Endothelial cell of umbilical vein (primary cell): ENCODE measurements around the gene ATOH7.

Experiments
- CTCF ChIP-seq, 2 donors: IDR thresholded peaks; 1 replicate in 1 of 2; 2 replicates in 1 of 2; pipeline ENCODE4 v1.5.1; 2011; ENCODE audit warnings: low read length in 2 of 2, mild to moderate bottlenecking in 2 of 2, moderate library complexity in 2 of 2, control low read depth in 1 of 2, inconsistent platforms in 1 of 2, low read depth in 1 of 2; ENCODE audit not compliant: insufficient read depth in 1 of 2; ENCODE audit errors: extremely low read depth in 1 of 2
- EZH2 ChIP-seq: IDR thresholded peaks from 2 replicates; pipeline ENCODE4 v1.6.1; 2012; ENCODE audit warnings: borderline replicate concordance, low read depth, mild to moderate bottlenecking, moderate library complexity, low read length, inconsistent platforms; ENCODE audit not compliant: severe bottlenecking
- JUN ChIP-seq: IDR thresholded peaks from 2 replicates; pipeline ENCODE4 v1.6.1; 2011; ENCODE audit warnings: borderline replicate concordance, low read depth; ENCODE audit not compliant: insufficient read length, insufficient read depth

- TF ChIP-seq EZH2: no peak
- no peak for TF ChIP-seq CTCF (IDR thresholded peaks at IDR 0.05; ENCODE audit: extremely low read depth in 1 of 2, insufficient read depth in 1 of 2, low read depth in 1 of 2, low read length in 2 of 2)
- no peak for TF ChIP-seq JUN
Measured at GRCh38 chr10:68231817-68232251, at the start of gene ATOH7.
